Measurements from ENCODE around the gene PLAU. TPM values are rescaled to one million over a fixed set of nuclear protein-coding genes. Genes with fewer than 3 reads are reported as not detected.

The PLAU gene
- under 1 TPM; 0.37 to 0.67 TPM for total RNA-seq

DNA sequence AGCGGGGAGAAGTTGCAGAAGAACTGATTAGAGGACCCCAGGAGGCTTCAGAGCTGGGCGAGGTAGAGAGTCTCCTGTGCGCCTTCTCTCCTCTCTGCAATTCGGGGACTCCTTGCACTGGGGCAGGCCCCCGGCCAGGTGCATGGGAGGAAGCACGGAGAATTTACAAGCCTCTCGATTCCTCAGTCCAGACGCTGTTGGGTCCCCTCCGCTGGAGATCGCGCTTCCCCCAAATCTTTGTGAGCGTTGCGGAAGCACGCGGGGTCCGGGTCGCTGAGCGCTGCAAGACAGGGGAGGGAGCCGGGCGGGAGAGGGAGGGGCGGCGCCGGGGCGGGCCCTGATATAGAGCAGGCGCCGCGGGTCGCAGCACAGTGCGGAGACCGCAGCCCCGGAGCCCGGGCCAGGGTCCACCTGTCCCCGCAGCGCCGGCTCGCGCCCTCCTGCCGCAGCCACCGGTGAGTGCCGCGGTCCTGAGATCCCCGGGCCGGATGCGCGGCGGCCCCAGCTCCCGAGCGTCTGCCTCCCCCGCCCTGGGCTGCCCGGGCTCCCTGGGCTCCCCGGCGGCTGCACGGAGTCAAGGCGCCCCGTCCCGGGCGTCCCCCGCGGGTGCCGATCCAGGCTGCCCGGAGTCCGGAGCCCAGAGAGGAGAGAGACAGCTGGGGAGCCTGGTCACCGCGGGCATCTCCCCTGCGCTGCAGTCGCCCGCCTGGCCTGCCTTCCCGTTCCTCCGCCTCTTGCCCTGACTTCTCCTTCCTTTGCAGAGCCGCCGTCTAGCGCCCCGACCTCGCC lies at the start of gene PLAU:
Gene PLAU, plus strand, starts transcription at position 369 of the 789 bp plus-strand sequence. CDS start 424 bp downstream, outside the sequence.
- H3K27me3 Mint-ChIP-seq = peaks cover 10% of the 10 kb centered on the region
- no peaks in the 10 kb centered on the region for H3K36me3 Mint-ChIP-seq (ENCODE audit: low read depth)
- H3K4me3 Mint-ChIP-seq = peak within 1 kb of the TSS; percentile 68
- ATAC-seq (replicated peaks) = peak; percentile 55
- peaks cover 10% of the 10 kb centered on the region for H3K4me1 Mint-ChIP-seq
- no peak within 1 kb of the TSS for H3K27ac Mint-ChIP-seq
- H3K9me3 Mint-ChIP-seq = no peaks in the 10 kb centered on the region

DNA sequence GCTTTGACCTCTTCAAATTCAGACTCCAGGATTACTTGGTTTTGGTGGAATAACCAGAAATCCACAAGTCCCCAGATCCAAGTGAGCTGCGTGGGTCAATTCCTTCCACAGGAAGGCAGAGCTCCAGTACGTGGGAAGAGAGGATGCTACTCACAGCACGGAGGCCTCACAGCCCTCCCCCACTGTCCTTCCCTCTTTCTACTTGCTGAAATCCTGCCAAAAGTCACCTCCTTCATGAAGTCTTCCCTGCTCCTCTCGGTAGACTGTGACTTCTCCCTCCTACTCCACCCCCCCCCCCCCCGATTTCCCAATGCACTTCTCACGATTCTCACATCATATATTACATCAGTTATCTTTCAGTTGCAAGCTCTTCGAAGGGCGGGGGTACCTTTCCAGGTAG lies 48.9 kb upstream of the PLAU start:
- no peaks in the 10 kb centered on the region for H3K9me3 Mint-ChIP-seq
- H3K36me3 Mint-ChIP-seq (ENCODE audit: low read depth) = peaks cover 34% of the 10 kb centered on the region
- ATAC-seq (replicated peaks) = no peak
- peaks cover 43% of the 10 kb centered on the region for H3K4me1 Mint-ChIP-seq
- H3K27me3 Mint-ChIP-seq = no peaks in the 10 kb centered on the region
- no peak overlapping the region for H3K27ac Mint-ChIP-seq
- H3K4me3 Mint-ChIP-seq = no peak overlapping the region

DNA sequence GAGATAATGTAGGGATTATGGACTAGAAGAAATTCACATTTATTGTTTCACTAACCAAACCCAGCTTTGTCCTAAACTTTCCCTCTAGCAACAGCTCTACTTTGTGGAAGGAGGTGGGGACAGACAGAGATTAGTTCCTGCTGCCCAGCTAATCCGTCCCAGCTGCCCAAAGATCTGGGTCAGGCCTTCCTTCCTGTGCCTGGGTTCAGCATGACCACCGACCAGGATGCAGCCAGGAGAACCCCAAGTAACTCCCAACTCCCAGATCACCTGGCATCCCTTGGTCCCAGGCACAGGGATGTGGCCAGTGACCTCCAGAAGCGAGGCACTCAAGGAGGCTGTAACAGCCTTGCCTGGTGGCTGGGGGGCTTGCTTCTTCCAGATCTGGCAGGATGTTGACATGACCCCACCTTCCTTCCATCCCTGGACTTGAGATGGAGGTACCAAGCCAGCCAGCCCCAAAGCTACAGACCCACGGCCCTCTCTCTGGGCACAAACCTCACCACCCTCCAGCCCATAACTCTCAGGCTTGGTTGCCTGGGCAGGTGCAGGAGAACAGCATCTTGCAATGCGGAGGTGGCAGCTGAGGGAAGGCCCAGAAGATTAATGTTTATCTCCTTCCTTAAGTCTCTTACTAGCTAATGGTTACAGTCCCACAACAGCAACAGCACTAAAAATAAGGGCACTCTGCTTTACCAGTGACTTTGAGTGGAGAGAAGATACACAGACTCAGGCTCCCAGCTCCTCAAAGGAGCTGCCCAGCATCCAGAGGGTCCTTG lies 47.7 kb upstream of the PLAU start:
- Mint-ChIP-seq H3K27ac (peak overlapping the region; percentile 94), H3K4me1 (peaks cover 31% of the 10 kb centered on the region), H3K9me3 (no peaks in the 10 kb centered on the region), H3K36me3 (ENCODE audit: low read depth) (peaks cover 22% of the 10 kb centered on the region), H3K4me3 (no peak overlapping the region), H3K27me3 (no peaks in the 10 kb centered on the region)
- no peak for ATAC-seq (replicated peaks)

GRCh38 chr10:73864229-73864628 lies 46.7 kb upstream of the PLAU start:
- Mint-ChIP-seq H3K9me3 (no peaks in the 10 kb centered on the region), H3K27ac (peak overlapping the region; percentile 94), H3K4me3 (peak overlapping the region; percentile 85), H3K4me1 (peaks cover 25% of the 10 kb centered on the region), H3K36me3 (ENCODE audit: low read depth) (peaks cover 16% of the 10 kb centered on the region), H3K27me3 (no peaks in the 10 kb centered on the region)
- ATAC-seq (replicated peaks) = no peak

GRCh38 chr10:73865107-73865458 lies 45.8 kb upstream of the PLAU start:
- no peak for ATAC-seq (replicated peaks)
- peaks cover 14% of the 10 kb centered on the region for H3K36me3 Mint-ChIP-seq (ENCODE audit: low read depth)
- peak overlapping the region; percentile 85 for H3K4me3 Mint-ChIP-seq
- H3K27ac Mint-ChIP-seq = peak overlapping the region; percentile 94
- no peaks in the 10 kb centered on the region for H3K9me3 Mint-ChIP-seq
- no peaks in the 10 kb centered on the region for H3K27me3 Mint-ChIP-seq
- peaks cover 24% of the 10 kb centered on the region for H3K4me1 Mint-ChIP-seq

GRCh38 chr10:73865459-73866442 lies 45.2 kb upstream of the PLAU start:
- Mint-ChIP-seq H3K4me3 (peak overlapping the region; percentile 85), H3K36me3 (ENCODE audit: low read depth) (peaks cover 7% of the 10 kb centered on the region), H3K9me3 (no peaks in the 10 kb centered on the region), H3K27ac (peak overlapping the region; percentile 94), H3K27me3 (no peaks in the 10 kb centered on the region), H3K4me1 (peaks cover 22% of the 10 kb centered on the region)
- peak; percentile 88 for ATAC-seq (replicated peaks)

DNA sequence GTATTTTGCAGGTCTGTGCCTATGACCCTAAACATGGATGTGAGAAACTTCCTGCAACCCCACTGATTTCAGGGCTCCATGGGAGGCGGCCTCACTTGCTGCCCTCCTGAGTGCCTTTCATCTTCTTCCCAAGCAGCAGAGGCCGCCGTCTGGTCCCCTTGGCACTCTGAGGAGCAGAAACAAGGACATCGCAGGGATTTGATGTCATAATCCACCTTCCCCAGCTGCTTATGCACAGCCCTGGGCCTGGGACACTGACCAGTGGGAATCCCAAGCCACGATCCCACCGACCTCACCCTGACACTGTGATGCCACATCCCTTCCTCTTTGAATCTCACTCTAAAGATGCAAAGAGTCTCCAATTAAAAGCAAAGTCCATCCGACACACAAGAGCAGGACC lies 44.3 kb upstream of the PLAU start:
- peaks cover 27% of the 10 kb centered on the region for H3K4me1 Mint-ChIP-seq
- no peaks in the 10 kb centered on the region for H3K27me3 Mint-ChIP-seq
- H3K27ac Mint-ChIP-seq = peak overlapping the region; percentile 94
- H3K36me3 Mint-ChIP-seq (ENCODE audit: low read depth) = peaks cover 11% of the 10 kb centered on the region
- H3K4me3 Mint-ChIP-seq = peak overlapping the region; percentile 85
- H3K9me3 Mint-ChIP-seq = no peaks in the 10 kb centered on the region
- no peak for ATAC-seq (replicated peaks)

GRCh38 chr10:73867126-73867807 lies 43.7 kb upstream of the PLAU start:
- H3K36me3 Mint-ChIP-seq (ENCODE audit: low read depth) = peaks cover 13% of the 10 kb centered on the region

GRCh38 chr10:73867871-73868631 lies 42.9 kb upstream of the PLAU start:
- Mint-ChIP-seq H3K4me1 (peaks cover 32% of the 10 kb centered on the region), H3K27me3 (no peaks in the 10 kb centered on the region), H3K4me3 (no peak overlapping the region), H3K27ac (peak overlapping the region; percentile 84), H3K9me3 (no peaks in the 10 kb centered on the region), H3K36me3 (ENCODE audit: low read depth) (peaks cover 16% of the 10 kb centered on the region)
- ATAC-seq (replicated peaks) = no peak

More at GRCh38 chr10:73867126-73867807, 43.7 kb upstream of the PLAU start:
- Mint-ChIP-seq H3K9me3 (no peaks in the 10 kb centered on the region), H3K27ac (peak overlapping the region; percentile 94), H3K4me1 (peaks cover 31% of the 10 kb centered on the region), H3K4me3 (peak overlapping the region; percentile 85), H3K27me3 (no peaks in the 10 kb centered on the region)
- no peak for ATAC-seq (replicated peaks)

DNA sequence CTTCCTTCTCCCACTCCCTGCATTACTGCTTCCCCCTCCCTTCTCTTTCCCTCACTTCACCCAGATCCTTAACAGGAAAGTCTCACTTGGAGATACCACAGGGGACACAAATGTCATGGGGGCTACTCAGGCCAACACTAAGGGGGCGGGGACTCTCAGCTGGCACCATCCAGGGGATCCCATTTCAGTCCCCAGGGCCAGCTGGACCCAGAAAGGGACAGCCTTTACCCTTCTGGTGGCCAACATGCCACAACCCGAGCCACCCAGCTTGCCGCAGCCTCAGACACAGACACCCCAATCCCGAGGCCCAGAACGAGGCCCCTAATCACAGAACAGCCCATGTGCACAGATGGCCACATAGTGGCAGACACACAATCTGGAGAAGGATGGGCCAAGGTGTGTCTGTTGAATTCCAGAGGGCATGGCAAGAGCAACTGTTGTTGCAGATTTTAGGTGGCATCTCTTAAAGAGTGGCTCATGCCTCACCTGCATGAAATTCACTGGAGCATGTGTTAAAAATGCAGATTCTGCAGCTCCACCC lies 42.2 kb upstream of the PLAU start:
- Mint-ChIP-seq H3K9me3 (no peaks in the 10 kb centered on the region), H3K36me3 (ENCODE audit: low read depth) (peaks cover 16% of the 10 kb centered on the region), H3K4me1 (peaks cover 32% of the 10 kb centered on the region), H3K27me3 (no peaks in the 10 kb centered on the region), H3K4me3 (no peak overlapping the region), H3K27ac (peak overlapping the region; percentile 84)
- no peak for ATAC-seq (replicated peaks)

DNA sequence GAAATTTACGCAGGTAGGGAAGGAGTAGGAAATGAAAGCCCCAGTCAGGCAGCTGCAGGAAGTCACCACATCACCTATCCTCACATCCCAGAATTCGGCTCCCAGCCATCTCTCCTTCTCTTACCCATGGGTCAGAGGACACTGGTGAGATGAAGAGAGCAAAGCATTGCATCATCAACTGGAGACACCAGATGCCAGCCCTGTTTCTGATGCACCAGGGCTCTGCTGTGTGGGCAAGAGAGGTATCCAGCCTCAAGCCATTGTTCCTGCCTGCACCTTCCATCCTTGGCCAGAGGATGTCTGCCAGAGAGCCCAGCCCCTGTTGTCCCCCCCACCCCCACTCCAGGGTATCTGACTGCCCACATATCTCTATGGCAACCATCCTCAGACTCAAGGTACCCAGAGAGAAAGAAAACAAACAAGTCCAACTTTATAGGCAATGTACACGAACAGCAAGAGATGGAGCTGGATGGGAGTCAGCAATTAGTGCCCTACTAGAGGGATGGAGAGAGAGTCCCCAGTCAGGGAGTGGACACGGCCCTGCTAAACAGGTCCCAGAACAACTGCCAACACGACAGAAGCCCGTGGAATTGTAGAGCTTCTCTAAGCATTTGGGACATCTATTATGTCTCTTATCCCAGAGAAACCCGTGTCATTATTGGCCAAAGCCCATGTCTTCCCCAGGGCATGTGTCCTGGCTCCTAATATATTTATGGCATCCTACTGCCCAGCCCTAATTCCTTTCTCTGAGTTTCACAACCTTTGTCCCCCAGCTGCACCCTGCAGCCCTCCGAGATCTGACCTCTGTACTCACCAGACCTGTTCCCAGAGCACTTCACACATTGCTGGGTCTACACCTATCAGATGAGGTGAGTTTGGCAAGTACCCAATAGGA lies 39.4 kb upstream of the PLAU start:
- H3K36me3 Mint-ChIP-seq (ENCODE audit: low read depth) = peaks cover 11% of the 10 kb centered on the region
- peaks cover 24% of the 10 kb centered on the region for H3K4me1 Mint-ChIP-seq
- no peaks in the 10 kb centered on the region for H3K9me3 Mint-ChIP-seq

GRCh38 chr10:73872190-73872710 lies 38.7 kb upstream of the PLAU start:
- Mint-ChIP-seq H3K27ac (peak overlapping the region; percentile 80), H3K36me3 (ENCODE audit: low read depth) (peaks cover 11% of the 10 kb centered on the region), H3K27me3 (no peaks in the 10 kb centered on the region), H3K4me1 (peaks cover 21% of the 10 kb centered on the region), H3K9me3 (no peaks in the 10 kb centered on the region), H3K4me3 (peak overlapping the region; percentile 77)
- ATAC-seq (replicated peaks) = no peak

More for the DNA sequence above, 39.4 kb upstream of the PLAU start:
- peak overlapping the region; percentile 80 for H3K27ac Mint-ChIP-seq
- ATAC-seq (replicated peaks) = no peak
- peak overlapping the region; percentile 77 for H3K4me3 Mint-ChIP-seq
- H3K27me3 Mint-ChIP-seq = no peaks in the 10 kb centered on the region
